Measurements from ENCODE around the gene GNPTG.

GNPTG gene

DNA sequence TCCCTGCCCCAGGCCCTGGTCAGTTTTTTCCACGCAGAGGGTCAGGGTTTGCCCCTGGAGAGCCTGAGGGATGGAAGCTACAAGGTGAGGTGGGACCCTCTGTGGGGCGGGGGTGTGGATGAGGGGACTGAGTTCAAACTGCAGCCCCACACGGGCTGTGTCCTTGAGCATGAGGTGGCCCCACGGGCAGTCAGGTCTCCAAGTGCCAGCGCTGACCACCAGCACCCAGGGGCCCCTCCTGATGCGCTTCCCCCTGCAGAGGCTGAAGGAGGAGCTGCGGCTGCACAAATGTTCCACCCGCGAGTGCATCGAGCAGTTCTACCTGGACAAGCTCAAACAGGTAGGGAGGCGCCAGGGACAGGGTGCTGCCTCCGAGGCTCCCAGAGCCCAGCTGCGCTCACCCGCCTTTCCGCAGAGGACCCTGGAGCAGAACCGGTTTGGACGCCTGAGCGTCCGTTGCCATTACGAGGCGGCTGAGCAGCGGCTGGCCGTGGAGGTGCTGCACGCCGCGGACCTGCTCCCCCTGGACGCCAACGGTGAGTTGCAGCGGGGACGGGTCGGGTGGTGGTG lies 4.4 kb upstream of the GNPTG start:
- no peak for DNase-seq (ENCODE audit: low spot score)

DNA sequence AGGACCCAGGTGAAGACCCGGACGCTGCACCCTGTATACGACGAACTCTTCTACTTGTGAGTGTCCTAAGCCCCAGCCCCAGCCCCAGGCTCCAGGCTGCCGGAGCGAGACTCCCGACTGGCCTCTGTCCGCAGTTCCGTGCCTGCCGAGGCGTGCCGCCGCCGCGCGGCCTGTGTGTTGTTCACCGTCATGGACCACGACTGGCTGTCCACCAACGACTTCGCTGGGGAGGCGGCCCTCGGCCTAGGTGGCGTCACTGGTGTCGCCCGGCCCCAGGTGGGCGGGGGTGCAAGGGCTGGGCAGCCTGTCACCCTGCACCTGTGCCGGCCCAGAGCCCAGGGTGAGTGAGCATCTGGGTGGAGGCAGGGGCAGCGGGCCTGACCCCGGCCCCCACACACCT lies 3.8 kb upstream of the GNPTG start:
- DNase-seq (ENCODE audit: low spot score): no peak

DNA sequence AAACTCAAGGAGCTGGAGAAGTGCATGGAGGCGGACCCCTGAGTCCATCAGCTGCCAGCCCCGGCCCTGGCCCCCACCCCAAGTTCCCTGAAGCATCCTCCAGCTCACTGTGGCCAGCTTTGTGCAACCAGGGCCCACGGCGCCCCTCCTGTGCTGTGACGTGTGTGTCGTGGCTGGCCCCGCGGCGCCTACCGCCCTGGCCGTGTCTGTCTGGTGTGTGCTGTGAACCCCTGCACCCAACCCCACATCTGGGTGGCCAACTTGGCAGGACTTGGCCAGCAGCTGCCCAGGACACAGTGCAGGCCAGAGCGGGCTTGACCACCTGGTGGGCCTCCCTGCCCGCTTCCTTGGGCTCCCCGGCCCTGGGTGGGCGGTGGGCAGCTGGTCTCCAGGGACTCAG lies 3.3 kb upstream of the GNPTG start:
- DNase-seq (ENCODE audit: low spot score): no peak

DNA sequence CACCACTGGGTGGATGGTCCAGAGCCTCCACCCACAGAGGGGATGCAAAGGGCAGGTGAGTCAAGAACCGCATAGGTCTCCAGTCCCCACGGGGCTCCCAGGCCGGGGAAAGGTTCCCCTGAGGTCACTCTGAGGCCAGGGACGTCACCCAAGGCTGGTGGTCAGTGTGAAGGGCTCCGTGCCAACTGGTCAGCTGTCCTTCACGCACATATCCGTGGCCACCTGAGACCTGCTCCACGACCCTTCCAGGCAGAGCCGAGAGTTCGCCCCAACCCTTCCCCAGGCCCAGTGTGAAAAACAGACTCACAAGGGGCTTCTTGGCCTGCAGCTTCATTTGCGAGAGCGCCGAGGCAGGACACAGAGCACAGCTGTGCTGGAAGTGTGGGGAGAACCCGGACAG lies 2.8 kb upstream of the GNPTG start:
- no peak for DNase-seq (ENCODE audit: low spot score)

DNA sequence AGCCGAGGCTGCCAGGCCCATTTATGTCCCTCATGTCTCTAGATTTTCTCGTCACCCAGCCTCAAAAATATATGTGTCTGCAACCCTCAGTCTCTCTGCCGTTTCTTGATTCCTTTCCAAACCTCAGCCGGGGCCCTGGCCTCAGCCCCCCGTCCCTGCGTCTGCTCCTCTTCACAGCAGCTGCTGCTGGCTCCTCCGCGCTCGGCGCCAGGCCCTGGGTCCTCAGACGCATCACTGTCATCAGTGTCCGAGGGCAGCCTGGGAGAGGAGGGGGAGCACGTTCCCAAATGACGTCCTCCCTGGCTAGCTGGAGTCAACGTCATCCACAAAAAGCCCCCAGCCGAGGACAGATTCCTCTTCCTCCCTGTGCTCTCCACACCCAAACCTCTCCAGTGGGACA lies 2.4 kb upstream of the GNPTG start:
- no peak for DNase-seq (ENCODE audit: low spot score)

DNA sequence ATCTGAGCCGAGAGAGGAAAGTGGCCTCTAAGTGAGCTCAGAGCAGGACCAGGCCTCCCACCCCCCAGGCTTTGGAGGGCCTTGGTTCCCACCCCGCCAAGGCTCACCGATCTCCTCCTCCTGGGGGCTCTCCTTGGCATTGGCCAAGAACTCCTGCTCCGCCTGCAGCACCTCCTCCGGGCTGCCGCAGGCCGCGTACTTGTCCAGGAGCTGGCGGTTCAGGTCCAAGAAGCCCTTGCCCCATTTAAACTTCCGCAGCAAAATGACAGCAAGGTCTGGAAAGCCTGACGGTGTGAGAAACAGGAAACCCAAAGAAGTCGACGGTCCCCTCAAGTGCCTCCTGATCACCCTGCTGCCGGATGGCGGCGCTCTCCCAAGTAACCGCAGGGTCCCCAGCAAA lies 1.8 kb upstream of the GNPTG start:
- no peak for DNase-seq (ENCODE audit: low spot score)

DNA sequence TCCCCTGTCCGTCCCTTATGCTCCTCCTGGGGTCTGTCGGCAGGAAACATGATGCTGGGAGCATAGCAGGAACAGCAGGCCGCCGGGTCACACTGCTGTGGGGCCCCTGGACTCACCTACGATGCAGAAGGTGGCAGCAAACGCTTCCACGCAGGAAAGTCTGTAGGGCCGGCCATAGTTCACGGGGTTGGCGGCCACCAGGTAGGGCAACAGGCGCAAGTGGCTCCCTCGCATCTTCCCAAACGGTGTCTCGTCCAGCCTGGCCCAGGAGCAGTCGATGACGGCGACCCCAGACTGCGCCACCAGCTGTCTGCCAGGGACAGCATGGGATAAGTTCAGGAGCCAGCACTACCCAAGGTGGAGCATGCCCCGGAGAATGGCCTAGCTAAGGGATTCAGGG lies 1.0 kb upstream of the GNPTG start:
- no peak for DNase-seq (ENCODE audit: low spot score)

DNA sequence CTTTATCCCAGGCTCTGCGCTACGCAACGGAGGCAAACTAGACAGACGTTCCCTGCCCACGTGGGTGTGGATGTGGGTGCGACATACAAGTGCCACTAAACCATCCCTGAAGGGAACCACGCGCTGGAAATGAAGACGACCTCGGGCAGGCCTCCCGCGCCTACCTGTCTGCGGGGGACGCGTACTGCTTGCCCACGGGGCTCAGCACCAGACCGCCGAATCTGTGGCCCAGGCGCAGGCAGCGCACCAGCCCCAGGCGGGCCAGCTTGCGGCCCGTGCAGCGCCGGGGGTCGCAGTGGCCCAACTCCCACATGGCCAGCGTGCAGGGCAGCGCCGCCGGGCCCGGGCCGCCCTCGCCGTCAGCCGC lies 533 bp upstream of the GNPTG start:
- DNase-seq (ENCODE audit: low spot score): no peak

DNA sequence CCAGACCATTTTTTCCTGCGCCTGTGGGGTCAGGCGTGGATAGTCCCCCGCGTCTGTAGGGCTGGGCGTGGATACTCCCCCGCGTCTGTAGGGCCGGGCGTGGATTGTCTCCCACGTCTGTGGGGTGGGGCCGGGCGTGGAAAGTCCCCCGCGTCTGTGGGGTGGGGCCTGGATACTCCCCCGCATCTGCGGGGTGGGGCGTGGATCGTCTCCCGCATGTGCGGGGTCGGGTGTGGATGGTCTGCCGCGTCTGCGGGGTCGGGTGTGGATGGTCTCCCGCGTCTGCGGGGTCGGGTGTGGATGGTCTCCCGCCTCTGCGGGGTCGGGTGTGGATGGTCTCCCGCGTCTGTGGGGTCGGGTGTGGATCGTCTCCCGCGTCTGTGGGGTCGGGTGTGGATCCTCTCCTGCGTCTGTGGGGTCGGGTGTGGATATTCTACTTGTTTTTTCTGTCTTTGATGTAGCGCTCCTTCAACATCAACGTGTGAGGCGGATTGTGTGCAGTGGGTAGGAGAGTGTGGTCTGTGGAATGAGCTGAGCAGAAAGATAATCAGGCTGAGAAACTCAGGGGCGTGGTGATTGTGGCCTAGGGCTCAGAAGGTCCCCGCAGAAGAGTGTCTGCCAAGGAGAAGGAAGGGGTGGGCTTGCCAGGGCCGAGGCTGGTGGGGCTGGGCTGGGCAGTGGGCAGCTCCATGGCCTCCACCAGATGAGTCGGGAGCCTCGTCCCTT lies 3.2 kb downstream of the GNPTG start:
- DNase-seq (ENCODE audit: low spot score): no peak

DNA sequence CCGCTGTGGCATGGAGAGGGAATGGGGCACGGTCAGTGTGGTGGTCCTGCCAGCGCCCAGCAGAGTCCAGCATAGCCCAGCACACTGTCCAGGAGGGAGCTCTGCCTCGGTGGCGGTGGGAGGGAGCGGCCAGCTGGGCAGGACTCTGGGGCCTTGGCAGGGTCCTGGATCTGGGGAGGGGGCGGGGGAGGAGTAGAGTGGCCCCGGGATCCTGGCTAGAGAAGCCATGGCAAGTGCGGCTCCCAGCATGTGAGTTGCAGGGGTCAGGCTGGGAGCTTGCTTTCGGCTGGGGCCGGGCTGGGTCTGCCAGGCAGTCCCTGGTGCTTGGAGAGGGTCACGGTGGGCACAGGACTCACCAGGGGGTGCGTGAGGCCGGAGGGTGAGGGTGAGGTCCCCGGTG lies 3.9 kb downstream of the GNPTG start:
- DNase-seq (ENCODE audit: low spot score): no peak

DNA sequence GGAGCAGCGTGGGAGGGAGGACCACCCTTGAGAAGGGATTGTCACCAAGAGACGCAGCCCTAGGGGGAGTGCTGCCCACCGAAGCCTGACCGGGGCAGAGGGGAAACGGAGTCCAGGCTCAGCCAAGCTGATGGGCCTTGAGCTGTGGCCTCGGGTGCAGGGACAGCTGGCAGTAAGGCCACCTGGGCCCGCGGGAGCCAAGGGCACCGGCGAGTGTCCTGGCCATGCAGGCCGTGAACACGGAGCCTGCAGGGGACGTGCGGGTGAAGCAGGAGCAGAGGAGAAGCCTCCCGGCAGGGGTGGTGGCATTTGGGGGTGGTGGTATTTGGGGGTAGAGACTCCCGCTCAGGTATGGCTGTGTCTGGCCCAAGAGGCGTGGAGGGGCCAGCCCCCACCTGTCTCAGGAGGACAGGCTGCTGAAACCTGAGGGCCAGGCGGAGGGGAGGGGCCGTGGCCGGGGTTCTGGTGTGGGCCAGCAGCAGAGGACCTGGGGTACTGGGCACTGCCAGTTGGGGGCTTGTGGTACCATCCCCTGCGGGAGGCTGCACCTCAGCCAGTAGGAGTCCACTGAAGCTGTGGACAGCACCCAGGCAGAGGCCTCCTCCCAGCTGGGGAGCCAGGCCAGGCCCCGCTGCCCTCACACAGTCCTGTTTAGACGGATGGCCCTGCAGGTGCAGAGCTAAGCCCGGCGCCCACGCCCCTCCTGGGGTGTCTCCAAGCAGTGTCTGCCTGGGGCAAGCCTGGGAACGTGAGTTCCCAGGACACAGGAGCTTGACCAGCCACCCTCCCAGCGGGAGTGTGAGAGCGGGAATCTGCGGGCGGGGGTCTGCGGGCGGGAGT lies 4.5 kb downstream of the GNPTG start:
- no peak for DNase-seq (ENCODE audit: low spot score)

DNA sequence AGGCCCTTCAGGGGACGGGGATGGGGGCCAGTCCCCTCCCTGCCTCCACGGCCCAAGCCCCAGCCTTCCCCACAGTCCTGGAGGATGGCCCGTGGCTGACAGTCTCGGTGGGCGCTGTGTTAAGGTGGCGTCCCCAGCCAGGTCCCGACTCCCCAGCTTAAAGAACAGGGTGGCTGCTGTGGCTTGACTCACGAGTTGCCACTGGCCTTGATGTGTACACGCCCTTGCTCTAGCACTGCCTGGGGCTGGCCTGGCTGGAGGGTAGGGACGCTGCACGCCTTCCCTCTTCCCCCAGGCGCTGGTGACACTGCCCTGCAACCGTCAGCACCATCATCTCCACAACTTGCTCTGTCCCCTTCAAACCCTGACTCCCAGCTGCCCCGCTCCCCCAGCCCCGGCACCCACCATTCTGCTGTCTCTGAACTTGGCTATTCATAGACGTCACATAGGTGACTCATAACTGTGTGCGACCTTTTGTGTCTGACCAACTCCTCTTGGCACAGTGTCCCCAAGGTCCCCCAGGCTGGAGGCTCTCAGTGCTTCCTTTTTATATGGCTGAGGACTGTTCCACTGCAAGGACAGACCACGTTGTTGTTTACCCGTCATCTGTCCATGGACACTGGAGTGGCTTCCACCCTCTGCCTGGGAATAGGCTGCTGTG lies 6.3 kb downstream of the GNPTG start:
- no peak for DNase-seq (ENCODE audit: low spot score)

DNA sequence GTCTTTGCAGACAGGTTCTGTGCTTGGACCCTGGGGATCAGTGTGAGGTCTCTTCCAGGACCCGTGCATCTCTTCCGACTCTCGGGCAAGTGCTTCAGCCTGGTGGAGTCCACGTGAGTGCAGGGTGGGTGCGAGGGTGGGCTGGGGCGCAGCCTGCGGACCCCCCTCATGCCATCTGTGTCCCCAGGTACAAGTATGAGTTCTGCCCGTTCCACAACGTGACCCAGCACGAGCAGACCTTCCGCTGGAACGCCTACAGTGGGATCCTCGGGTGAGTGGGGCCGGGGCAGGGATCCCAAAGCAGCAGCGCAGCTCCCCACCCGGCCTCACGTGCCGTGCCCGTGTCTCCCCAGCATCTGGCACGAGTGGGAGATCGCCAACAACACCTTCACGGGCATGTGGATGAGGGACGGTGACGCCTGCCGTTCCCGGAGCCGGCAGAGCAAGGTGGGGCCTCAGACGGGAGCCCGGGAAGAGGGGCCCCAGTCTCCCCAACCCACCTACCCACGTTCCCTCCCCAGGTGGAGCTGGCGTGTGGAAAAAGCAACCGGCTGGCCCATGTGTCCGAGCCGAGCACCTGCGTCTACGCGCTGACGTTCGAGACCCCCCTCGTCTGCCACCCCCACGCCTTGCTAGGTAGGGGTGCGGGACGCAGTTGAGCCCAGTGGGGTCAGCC lies 10.1 kb downstream of the GNPTG start:
- DNase-seq (ENCODE audit: low spot score): no peak

DNA sequence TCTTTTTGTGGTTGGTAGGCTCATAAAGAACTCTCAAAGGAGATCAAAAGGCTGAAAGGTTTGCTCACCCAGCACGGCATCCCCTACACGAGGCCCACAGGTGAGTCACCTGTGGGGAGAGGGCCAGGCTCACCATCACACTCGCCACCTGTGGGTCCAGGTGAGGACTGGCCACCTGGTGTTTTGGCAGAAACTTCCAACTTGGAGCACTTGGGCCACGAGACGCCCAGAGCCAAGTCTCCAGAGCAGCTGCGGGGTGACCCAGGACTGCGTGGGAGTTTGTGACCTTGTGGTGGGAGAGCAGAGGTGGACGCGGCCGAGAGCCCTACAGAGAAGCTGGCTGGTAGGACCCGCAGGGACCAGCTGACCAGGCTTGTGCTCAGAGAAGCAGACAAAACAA lies 11.1 kb downstream of the GNPTG start:
- DNase-seq (ENCODE audit: low spot score): no peak

DNA sequence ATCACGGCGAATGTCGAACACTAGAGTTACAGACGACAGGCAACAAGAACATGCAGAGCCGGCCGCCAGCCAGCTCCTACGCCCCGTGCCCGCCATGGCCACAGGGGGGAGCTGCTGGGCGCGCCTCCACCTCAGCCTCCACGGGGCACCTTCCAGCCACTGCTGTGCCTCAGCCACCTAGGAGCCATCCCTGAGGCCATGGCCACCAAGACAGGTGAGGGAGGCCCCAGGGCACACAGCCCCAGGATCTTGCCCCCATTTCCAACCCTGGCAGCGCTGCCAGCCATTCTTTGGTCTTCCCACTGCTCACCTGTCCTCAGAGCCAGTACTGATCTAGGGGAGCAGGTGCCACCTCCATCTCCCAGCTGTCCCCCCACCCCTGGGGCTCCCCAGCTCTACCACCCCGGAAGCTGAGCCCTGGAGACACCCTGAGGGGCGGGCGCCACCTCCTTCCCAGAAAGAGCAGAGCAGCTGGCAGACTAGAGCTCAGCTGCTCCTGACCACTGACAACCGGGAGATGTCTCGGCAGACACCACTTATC lies 11.8 kb downstream of the GNPTG start:
- DNase-seq (ENCODE audit: low spot score): peak; percentile 85

DNA sequence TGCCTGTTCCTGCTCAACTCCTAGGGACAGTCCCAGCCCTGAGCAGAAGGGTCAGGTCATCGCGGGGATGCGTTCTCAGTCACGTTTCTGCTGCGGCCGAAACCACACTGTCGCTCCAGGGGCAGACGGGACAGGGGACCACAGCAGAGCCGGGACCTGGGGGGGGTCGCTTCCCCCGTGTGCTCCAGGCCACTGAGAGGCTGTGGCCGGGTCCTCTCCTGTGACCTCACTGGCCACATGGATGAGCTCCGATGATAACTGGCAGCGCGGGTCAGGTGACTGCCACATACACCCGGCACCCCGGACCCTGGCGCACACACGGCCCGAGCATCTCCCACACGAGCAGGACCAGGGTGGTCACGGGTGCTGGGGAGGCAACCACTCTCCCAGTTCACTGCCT lies 12.8 kb downstream of the GNPTG start:
- no peak for DNase-seq (ENCODE audit: low spot score)

DNA sequence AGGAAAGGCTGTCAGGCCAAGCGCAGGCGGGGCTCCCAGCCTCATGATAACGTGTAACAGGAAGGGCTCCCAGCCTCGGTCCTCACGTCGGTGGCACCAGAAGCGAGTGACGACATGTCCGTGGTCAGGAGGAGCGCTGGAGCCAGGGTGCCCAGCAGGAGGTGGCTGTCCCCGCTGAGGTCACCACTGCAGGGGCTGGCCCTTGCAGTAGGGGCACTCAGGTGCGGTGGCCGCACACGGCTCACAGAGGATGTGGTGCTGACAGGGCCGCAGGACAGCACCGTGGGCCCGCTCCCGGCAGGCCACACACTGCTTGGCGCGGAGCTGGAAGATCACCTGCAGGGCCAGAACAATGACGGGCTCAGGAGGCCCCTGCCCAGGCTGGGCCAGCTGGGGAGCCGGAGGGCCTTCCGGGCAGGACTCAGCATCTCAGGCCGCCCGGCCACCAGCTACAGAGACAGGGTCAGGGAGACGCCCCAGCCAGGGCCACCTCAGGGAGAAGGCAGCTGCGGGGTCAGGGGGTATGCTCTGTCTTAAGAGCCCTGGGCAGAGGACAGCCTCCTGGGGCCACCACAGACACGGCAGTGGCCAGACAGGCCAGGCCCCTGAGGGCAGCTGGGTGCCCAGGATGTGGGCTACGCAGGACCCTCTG lies 14.5 kb downstream of the GNPTG start:
- DNase-seq (ENCODE audit: low spot score): no peak

DNA sequence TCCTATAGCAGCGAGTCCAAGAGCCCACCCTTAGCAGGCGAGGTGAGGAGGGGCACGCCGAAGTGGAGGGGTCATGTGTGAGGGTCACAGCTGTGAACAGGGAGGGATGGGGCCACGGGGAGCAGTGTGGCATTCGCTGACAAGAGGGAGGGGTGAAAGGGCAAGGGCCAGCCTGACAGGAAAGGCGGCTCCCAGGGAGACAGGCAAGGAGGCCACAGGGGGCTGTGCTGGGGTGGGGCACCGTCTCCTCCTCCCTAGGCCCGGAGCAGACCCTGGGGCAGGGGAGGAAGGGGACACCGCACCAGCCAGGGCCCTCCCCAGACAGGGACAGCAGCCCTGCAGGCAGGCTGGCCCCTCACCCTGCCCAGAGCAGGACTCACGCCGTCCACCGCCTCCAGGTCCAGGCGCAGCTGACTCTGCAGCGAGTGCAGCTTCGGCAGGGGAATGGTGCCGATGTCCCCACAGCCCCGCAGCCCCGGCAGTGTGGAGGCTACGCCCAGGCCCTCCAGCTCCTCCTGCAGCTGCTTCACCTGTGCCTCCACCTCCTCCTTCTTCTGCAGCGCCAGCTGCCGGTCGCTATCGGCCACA lies 15.1 kb downstream of the GNPTG start:
- no peak for DNase-seq (ENCODE audit: low spot score)

DNA sequence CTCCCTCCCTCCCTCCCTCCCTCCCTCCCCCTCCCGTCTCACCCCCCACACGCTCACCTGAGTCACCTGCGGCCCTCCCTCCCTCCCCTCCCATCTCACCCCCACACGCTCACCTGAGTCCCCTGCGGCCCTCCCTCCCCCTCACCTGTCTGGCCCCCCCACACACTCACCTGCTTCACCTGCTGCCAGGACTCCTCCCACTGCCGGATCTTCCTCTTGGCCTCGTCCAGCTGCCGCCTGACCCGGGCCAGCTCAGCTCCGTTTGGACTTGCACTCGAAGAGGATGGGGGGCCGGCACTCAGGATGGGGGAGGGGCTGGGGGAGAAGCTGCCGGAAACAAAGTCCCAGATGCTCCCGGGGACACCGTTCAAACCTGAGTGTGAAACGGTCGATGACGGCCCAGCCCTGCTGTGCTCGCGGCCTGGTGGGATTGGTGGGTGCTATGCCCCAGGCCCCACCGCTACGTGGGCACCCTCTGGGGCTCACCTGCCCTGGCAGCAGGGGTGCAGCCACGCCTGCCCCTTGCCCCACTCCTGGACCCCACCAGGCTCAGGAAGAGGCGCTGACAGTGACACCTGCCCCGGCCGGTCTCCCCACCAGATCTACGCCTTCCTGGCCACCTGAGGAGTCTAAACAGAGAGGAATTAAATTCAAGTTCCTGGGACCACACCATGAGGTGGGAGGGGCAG lies 15.9 kb downstream of the GNPTG start:
- no peak for DNase-seq (ENCODE audit: low spot score)
